Fibroblast of lung (primary cell): ENCODE measurements around the gene ARHGAP10.

Experiments used
- CTCF ChIP-seq, 2 donors: IDR thresholded peaks in 1 of 2; conservative IDR thresholded peaks in 1 of 2; 1 replicate in 1 of 2; 2 replicates in 1 of 2; pipeline ENCODE4 v1.5.1; 2011 to 2012; ENCODE audit warnings: low read length in 2 of 2, control low read depth in 1 of 2, inconsistent platforms in 1 of 2, low read depth in 1 of 2, mild to moderate bottlenecking in 1 of 2
- EZH2 ChIP-seq: IDR thresholded peaks from 2 replicates; pipeline ENCODE4 v1.5.1; 2012; ENCODE audit warnings: low read length, control low read depth, mild to moderate bottlenecking; ENCODE audit errors: missing control alignments

GRCh38 chr4:147948336-147948735 lies 216.4 kb downstream of the ARHGAP10 start:
- TF ChIP-seq CTCF (conservative IDR thresholded peaks at IDR 0.05 in 1 of 2, IDR thresholded peaks at IDR 0.05 in 1 of 2; ENCODE audit: low read depth in 1 of 2, low read length in 2 of 2) (no peak), EZH2 (no peak)
